Measurements from ENCODE around the gene HFE. TPM values are rescaled to one million over a fixed set of nuclear protein-coding genes. Genes with fewer than 3 reads are reported as not detected.

Gene HFE
- total and polyA plus RNA-seq, 2 of the 13 experiments (the other 11 are each of a cell fraction or from before 2014, with no cell fraction given), result 3.7 to 6.3 TPM

DNA sequence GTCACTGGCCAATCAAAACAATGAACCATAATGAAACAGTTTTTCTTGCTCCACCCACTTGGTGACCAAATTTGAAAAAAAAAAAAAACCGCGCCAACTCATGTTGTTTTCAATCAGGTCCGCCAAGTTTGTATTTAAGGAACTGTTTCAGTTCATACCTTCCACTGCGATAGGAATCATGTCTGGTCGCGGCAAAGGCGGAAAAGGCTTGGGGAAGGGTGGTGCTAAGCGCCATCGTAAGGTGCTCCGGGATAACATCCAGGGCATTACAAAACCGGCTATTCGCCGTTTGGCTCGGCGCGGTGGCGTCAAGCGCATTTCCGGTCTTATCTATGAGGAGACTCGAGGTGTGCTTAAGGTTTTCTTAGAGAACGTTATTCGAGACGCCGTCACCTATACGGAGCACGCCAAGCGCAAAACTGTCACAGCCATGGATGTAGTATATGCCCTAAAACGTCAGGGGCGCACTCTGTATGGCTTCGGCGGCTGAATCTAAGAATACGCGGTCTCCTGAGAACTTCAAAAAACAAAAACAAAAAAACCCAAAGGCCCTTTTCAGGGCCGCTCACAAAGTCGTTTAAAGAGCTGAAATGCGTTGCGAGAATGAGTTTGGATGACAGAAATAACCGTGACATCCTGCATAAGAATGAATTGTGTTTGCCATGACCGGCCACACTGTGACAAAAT is 16.7 kb downstream of the HFE start (continued):
- no peak for TF ChIP-seq AGO1 (IDR thresholded peaks at IDR 0.05; ENCODE audit: low read depth, low read length, poor library complexity, severe bottlenecking)
- TF ChIP-seq SNAPC2 (CRISPR knock-in tag; IDR thresholded peaks at IDR 0.05), result peak; percentile 86; the same call in 1 of the 2 replicates
- TF ChIP-seq ZNF343 (CRISPR knock-in tag; IDR thresholded peaks at IDR 0.05), result peak; percentile 81
- TF ChIP-seq, protein P1, sequence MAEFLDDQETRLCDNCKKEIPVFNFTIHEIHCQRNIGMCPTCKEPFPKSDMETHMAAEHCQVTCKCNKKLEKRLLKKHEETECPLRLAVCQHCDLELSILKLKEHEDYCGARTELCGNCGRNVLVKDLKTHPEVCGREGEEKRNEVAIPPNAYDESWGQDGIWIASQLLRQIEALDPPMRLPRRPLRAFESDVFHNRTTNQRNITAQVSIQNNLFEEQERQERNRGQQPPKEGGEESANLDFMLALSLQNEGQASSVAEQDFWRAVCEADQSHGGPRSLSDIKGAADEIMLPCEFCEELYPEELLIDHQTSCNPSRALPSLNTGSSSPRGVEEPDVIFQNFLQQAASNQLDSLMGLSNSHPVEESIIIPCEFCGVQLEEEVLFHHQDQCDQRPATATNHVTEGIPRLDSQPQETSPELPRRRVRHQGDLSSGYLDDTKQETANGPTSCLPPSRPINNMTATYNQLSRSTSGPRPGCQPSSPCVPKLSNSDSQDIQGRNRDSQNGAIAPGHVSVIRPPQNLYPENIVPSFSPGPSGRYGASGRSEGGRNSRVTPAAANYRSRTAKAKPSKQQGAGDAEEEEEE (CRISPR knock-in tag; IDR thresholded peaks at IDR 0.05; ENCODE audit: borderline replicate concordance), result no peak
- TF ChIP-seq, protein P2, sequence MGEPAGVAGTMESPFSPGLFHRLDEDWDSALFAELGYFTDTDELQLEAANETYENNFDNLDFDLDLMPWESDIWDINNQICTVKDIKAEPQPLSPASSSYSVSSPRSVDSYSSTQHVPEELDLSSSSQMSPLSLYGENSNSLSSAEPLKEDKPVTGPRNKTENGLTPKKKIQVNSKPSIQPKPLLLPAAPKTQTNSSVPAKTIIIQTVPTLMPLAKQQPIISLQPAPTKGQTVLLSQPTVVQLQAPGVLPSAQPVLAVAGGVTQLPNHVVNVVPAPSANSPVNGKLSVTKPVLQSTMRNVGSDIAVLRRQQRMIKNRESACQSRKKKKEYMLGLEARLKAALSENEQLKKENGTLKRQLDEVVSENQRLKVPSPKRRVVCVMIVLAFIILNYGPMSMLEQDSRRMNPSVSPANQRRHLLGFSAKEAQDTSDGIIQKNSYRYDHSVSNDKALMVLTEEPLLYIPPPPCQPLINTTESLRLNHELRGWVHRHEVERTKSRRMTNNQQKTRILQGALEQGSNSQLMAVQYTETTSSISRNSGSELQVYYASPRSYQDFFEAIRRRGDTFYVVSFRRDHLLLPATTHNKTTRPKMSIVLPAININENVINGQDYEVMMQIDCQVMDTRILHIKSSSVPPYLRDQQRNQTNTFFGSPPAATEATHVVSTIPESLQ (CRISPR knock-in tag; conservative IDR thresholded peaks at IDR 0.05), result peak; percentile 98
- TF ChIP-seq SUZ12 (IDR thresholded peaks at IDR 0.05; ENCODE audit: low read depth, low read length), result no peak
- TF ChIP-seq SAFB2 (CRISPR knock-in tag; IDR thresholded peaks at IDR 0.05; ENCODE audit: borderline replicate concordance, low read depth), result peak; percentile 76; the same call in 1 of the 2 replicates
- TF ChIP-seq NAIF1 (CRISPR knock-in tag; IDR thresholded peaks at IDR 0.05; ENCODE audit: borderline replicate concordance), result peak; percentile 94; the same call in 1 of the 2 replicates
- no peak for TF ChIP-seq RELA (CRISPR knock-in tag; IDR thresholded peaks at IDR 0.05)
- no peak for TF ChIP-seq MAFF (IDR thresholded peaks at IDR 0.05; ENCODE audit: low read depth, low read length)
- peak; percentile 88 for TF ChIP-seq ZNF205 (CRISPR knock-in tag; IDR thresholded peaks at IDR 0.05)
- peak; percentile 54; the same call in 1 of the 2 replicates for TF ChIP-seq CREB1 (IDR thresholded peaks at IDR 0.05)
- TF ChIP-seq CREB1 (CRISPR knock-in tag; IDR thresholded peaks at IDR 0.05), result peak; percentile 85
- no peak for TF ChIP-seq ZNF841 (CRISPR knock-in tag; IDR thresholded peaks at IDR 0.05; ENCODE audit: borderline replicate concordance)
- TF ChIP-seq STAT5B (CRISPR knock-in tag; IDR thresholded peaks at IDR 0.05), result peak; percentile 91; the same call in 1 of the 2 replicates
- peak; percentile 83 for TF ChIP-seq ELF3 (CRISPR knock-in tag; IDR thresholded peaks at IDR 0.05)
- peak; percentile 82 for TF ChIP-seq HIVEP1 (CRISPR knock-in tag; IDR thresholded peaks at IDR 0.05)
- TF ChIP-seq, protein P3, sequence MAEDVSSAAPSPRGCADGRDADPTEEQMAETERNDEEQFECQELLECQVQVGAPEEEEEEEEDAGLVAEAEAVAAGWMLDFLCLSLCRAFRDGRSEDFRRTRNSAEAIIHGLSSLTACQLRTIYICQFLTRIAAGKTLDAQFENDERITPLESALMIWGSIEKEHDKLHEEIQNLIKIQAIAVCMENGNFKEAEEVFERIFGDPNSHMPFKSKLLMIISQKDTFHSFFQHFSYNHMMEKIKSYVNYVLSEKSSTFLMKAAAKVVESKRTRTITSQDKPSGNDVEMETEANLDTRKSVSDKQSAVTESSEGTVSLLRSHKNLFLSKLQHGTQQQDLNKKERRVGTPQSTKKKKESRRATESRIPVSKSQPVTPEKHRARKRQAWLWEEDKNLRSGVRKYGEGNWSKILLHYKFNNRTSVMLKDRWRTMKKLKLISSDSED (CRISPR knock-in tag; IDR thresholded peaks at IDR 0.05), result 0 out of 2 replicates have a peak, but pooled peaks have one; percentile 50
- peak; percentile 53; the same call in 1 of the 2 replicates for TF ChIP-seq ZKSCAN5 (CRISPR knock-in tag; IDR thresholded peaks at IDR 0.05)
- TF ChIP-seq MTA1 (CRISPR knock-in tag; IDR thresholded peaks at IDR 0.05; ENCODE audit: borderline replicate concordance), result peak; percentile 70; the same call in 1 of the 2 replicates
- TF ChIP-seq ISL2 (CRISPR knock-in tag; IDR thresholded peaks at IDR 0.05), result peak; percentile 84
- TF ChIP-seq ZBTB1 (CRISPR knock-in tag; IDR thresholded peaks at IDR 0.05; ENCODE audit: borderline replicate concordance), result peak; percentile 78; the same call in 1 of the 2 replicates
- peak; percentile 80 for TF ChIP-seq RCOR2 (CRISPR knock-in tag; IDR thresholded peaks at IDR 0.05)
